Measurements from ENCODE around the gene RSPH6A.

RSPH6A gene

DNA sequence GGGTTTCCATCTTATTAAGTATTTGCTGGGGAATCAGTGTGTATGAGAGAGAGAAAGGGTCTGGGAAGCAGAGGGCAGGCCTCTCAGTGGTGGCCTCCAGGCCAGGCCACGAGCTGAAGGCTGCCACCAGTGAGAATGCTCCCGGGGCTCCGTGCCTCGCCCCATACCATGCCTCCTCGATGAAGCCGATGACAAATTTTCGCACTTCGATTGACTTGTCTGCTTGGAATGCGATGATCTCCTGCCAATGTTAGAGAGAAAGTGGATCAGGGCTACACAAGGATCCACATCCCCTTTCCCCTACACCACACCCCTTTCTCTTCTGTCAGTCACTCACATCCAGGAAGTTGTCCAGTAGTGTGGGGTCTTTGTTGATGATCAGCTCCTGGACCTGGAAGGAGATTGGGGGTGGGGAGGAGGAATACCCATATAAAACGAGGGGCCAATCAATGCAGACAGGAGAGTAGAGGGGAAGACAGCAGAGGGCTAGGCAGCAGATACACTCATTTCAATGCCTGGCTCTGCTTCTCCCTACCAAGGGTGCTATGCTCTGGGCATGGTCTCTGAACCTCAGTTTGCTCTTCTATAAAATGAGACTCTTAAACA is 37.1 kb upstream of the RSPH6A start:
- no peaks in the 10 kb centered on the region for H3K27me3 ChIP-seq (ENCODE audit: insufficient read depth, low read length)
- H3K4me1 ChIP-seq (ENCODE audit: control insufficient read depth, insufficient read depth, low read length, unreplicated experiment) = no peaks in the 10 kb centered on the region
- no peak overlapping the region for H3K4me3 ChIP-seq (ENCODE audit: low read depth, low read length)
- H3K27ac ChIP-seq (ENCODE audit: low read depth, low read length) = no peak overlapping the region
- peaks cover 14% of the 10 kb centered on the region for H3K36me3 ChIP-seq (ENCODE audit: insufficient read depth, low read length)
- peaks cover 7% of the 10 kb centered on the region for H3K79me2 ChIP-seq (ENCODE audit: control insufficient read depth, insufficient read depth, low read length, unreplicated experiment)
- H2AFZ ChIP-seq (ENCODE audit: low read length, unreplicated experiment) = no peak overlapping the region

- H2AFZ ChIP-seq (ENCODE audit: low read length, unreplicated experiment) = no peak overlapping the region
These were observed 33.8 kb upstream of the RSPH6A start for GRCh38 chr19:45848922-45849321.

DNA sequence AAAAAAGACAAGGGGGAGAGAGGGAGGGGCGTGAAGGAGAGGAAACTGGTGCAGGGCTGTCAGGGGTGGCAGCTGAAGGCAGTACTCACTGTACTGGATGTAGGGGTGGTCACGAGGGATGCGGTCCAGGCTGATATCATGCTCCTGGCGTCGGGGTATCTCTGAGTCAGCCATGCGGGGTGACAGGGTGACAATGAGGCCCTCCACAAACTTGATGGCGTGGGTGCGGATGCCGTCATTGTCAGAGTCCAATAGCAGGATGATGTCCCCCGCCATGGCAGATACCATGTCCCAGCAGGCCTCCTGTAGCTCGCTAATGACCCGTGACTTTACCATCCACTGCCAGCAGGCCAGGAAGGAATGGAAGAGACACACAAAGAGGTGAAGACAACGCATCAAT is 32.6 kb upstream of the RSPH6A start:
- no peaks in the 10 kb centered on the region for H3K79me2 ChIP-seq (ENCODE audit: control insufficient read depth, insufficient read depth, low read length, unreplicated experiment)
- no peak overlapping the region for H3K4me3 ChIP-seq (ENCODE audit: low read depth, low read length)
- H2AFZ ChIP-seq (ENCODE audit: low read length, unreplicated experiment) = no peak overlapping the region
- H3K36me3 ChIP-seq (ENCODE audit: insufficient read depth, low read length) = peaks cover 20% of the 10 kb centered on the region
- H3K27ac ChIP-seq (ENCODE audit: low read depth, low read length) = no peak overlapping the region
- H3K4me1 ChIP-seq (ENCODE audit: control insufficient read depth, insufficient read depth, low read length, unreplicated experiment) = no peaks in the 10 kb centered on the region
- no peaks in the 10 kb centered on the region for H3K27me3 ChIP-seq (ENCODE audit: insufficient read depth, low read length)

More at GRCh38 chr19:45848922-45849321, 33.8 kb upstream of the RSPH6A start:
- Histone ChIP-seq H3K36me3 (ENCODE audit: insufficient read depth, low read length) (peaks cover 14% of the 10 kb centered on the region), H3K79me2 (ENCODE audit: control insufficient read depth, insufficient read depth, low read length, unreplicated experiment) (no peaks in the 10 kb centered on the region), H3K4me1 (ENCODE audit: control insufficient read depth, insufficient read depth, low read length, unreplicated experiment) (no peaks in the 10 kb centered on the region), H3K27me3 (ENCODE audit: insufficient read depth, low read length) (no peaks in the 10 kb centered on the region), H3K27ac (ENCODE audit: low read depth, low read length) (no peak overlapping the region), H3K4me3 (ENCODE audit: low read depth, low read length) (no peak overlapping the region)

- no peak overlapping the region for H3K4me3 ChIP-seq (ENCODE audit: low read depth, low read length)
- peaks cover 20% of the 10 kb centered on the region for H3K36me3 ChIP-seq (ENCODE audit: insufficient read depth, low read length)
These were observed 27.1 kb upstream of the RSPH6A start for GRCh38 chr19:45842198-45842597.

DNA sequence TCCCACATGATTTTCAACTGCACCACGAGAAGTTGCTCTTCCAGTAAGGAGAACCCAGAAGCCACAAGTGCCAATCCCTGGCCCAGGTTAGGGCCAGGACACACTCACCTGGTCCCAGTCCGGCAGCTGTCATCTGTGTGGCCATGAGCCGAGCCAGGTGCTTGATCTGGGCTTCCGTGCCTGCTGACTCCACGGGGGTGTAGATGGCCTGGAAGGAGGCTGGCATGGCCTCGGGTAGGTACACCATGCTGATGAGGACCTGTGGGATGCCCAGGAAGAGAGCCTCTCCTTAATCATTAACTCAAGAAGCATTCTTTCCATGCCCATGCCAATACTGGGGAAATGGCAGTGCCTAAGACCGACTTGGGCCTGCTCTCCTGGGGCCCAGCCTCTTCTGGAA is 19.9 kb upstream of the RSPH6A start:
- no peak overlapping the region for H3K27ac ChIP-seq (ENCODE audit: low read depth, low read length)
- H3K4me1 ChIP-seq (ENCODE audit: control insufficient read depth, insufficient read depth, low read length, unreplicated experiment) = no peaks in the 10 kb centered on the region
- no peak overlapping the region for H3K4me3 ChIP-seq (ENCODE audit: low read depth, low read length)
- H3K27me3 ChIP-seq (ENCODE audit: insufficient read depth, low read length) = no peaks in the 10 kb centered on the region
- no peak overlapping the region for H2AFZ ChIP-seq (ENCODE audit: low read length, unreplicated experiment)
- H3K79me2 ChIP-seq (ENCODE audit: control insufficient read depth, insufficient read depth, low read length, unreplicated experiment) = no peaks in the 10 kb centered on the region
- H3K36me3 ChIP-seq (ENCODE audit: insufficient read depth, low read length) = peaks cover 7% of the 10 kb centered on the region

More at GRCh38 chr19:45842198-45842597, 27.1 kb upstream of the RSPH6A start:
- no peaks in the 10 kb centered on the region for H3K79me2 ChIP-seq (ENCODE audit: control insufficient read depth, insufficient read depth, low read length, unreplicated experiment)
- no peak overlapping the region for H3K27ac ChIP-seq (ENCODE audit: low read depth, low read length)
- no peaks in the 10 kb centered on the region for H3K27me3 ChIP-seq (ENCODE audit: insufficient read depth, low read length)
- no peak overlapping the region for H2AFZ ChIP-seq (ENCODE audit: low read length, unreplicated experiment)
- H3K4me1 ChIP-seq (ENCODE audit: control insufficient read depth, insufficient read depth, low read length, unreplicated experiment) = no peaks in the 10 kb centered on the region

DNA sequence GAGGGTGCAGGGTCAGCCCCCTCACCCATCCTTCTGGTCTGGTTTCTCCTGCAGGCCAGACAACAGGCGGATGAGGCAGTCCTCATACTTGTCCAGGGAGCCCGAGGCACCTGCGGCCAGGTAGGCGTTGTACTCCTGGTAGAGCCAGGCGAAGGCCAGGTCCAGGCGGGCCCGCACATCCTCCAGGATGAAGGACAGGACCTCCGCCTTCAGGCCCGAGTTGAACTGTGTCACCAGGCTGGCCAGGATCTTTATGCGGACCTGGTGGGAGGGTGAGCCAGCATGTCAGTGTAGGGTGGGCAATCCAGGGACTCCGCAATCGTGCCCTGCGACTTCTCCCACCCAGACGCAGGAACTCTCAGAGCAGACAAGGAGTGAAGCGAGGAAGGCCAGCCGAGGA is 13.8 kb upstream of the RSPH6A start:
- no peak overlapping the region for H2AFZ ChIP-seq (ENCODE audit: low read length, unreplicated experiment)
- no peaks in the 10 kb centered on the region for H3K4me1 ChIP-seq (ENCODE audit: control insufficient read depth, insufficient read depth, low read length, unreplicated experiment)
- no peaks in the 10 kb centered on the region for H3K36me3 ChIP-seq (ENCODE audit: insufficient read depth, low read length)
- H3K4me3 ChIP-seq (ENCODE audit: low read depth, low read length) = no peak overlapping the region
- H3K27ac ChIP-seq (ENCODE audit: low read depth, low read length) = no peak overlapping the region
- H3K79me2 ChIP-seq (ENCODE audit: control insufficient read depth, insufficient read depth, low read length, unreplicated experiment) = no peaks in the 10 kb centered on the region
- H3K27me3 ChIP-seq (ENCODE audit: insufficient read depth, low read length) = no peaks in the 10 kb centered on the region

- H2AFZ ChIP-seq (ENCODE audit: low read length, unreplicated experiment) = no peak overlapping the region
- no peaks in the 10 kb centered on the region for H3K4me1 ChIP-seq (ENCODE audit: control insufficient read depth, insufficient read depth, low read length, unreplicated experiment)
- H3K27me3 ChIP-seq (ENCODE audit: insufficient read depth, low read length) = no peaks in the 10 kb centered on the region
- no peak overlapping the region for H3K4me3 ChIP-seq (ENCODE audit: low read depth, low read length)
- H3K36me3 ChIP-seq (ENCODE audit: insufficient read depth, low read length) = no peaks in the 10 kb centered on the region
- H3K27ac ChIP-seq (ENCODE audit: low read depth, low read length) = no peak overlapping the region
- H3K79me2 ChIP-seq (ENCODE audit: control insufficient read depth, insufficient read depth, low read length, unreplicated experiment) = no peaks in the 10 kb centered on the region
These were observed 13.4 kb upstream of the RSPH6A start for GRCh38 chr19:45828523-45828922.

DNA sequence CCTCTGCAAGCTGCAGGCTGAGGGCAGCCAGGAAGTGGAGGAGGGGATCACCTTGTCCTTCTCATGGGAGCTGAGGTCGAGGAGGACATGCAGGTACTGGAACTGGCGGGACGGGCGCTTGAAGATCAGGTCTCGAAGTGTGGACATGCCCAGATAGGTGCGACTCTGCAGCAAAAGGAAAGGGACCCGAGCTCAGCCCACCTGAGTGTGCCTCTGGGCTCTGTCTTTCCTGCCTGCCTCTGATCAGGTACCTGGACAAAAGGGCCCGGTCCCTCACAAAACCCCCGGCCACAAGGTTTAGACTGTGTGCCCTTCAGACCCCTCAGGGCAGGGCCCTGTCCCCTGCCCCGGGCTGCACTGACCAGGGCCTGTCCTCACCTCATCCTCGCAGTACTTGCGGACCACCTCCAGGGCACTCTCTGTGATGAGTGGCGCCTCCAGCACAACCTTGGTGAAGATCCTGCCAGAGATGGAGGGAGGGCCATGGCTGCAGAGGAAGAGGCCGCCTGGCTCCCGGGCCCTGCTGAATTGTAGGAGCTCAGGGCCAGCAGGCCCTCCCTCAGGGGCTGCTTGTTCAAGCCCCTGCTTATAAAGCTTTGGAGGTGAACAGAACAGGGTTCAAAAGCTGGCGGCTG is 12.5 kb upstream of the RSPH6A start:
- Histone ChIP-seq H2AFZ (ENCODE audit: low read length, unreplicated experiment) (no peak overlapping the region), H3K79me2 (ENCODE audit: control insufficient read depth, insufficient read depth, low read length, unreplicated experiment) (no peaks in the 10 kb centered on the region), H3K4me1 (ENCODE audit: control insufficient read depth, insufficient read depth, low read length, unreplicated experiment) (no peaks in the 10 kb centered on the region), H3K36me3 (ENCODE audit: insufficient read depth, low read length) (no peaks in the 10 kb centered on the region), H3K27ac (ENCODE audit: low read depth, low read length) (no peak overlapping the region), H3K4me3 (ENCODE audit: low read depth, low read length) (no peak overlapping the region), H3K27me3 (ENCODE audit: insufficient read depth, low read length) (no peaks in the 10 kb centered on the region)

DNA sequence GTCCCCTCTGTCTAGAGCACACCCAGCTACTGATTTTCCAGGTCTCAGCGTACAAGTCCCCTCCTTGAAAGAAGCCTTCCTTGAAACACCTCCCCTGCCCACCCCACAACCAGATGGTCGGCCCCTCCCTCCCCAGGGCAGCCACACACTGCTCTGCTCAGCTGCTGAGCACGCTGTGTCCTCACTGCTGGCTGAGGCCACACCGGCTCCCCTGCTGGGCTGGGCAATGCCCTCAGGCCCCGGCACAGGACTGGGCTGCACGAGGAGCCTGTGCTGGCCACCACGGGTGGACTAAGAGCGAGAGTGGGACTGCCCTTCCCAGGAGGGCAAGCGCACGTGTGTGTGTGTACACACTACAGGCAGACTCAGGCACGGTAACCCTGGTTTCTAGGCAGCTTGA is 11.8 kb upstream of the RSPH6A start:
- no peaks in the 10 kb centered on the region for H3K4me1 ChIP-seq (ENCODE audit: control insufficient read depth, insufficient read depth, low read length, unreplicated experiment)
- H3K27ac ChIP-seq (ENCODE audit: low read depth, low read length) = no peak overlapping the region
- H2AFZ ChIP-seq (ENCODE audit: low read length, unreplicated experiment) = no peak overlapping the region
- no peak overlapping the region for H3K4me3 ChIP-seq (ENCODE audit: low read depth, low read length)
- no peaks in the 10 kb centered on the region for H3K27me3 ChIP-seq (ENCODE audit: insufficient read depth, low read length)
- H3K36me3 ChIP-seq (ENCODE audit: insufficient read depth, low read length) = no peaks in the 10 kb centered on the region
- no peaks in the 10 kb centered on the region for H3K79me2 ChIP-seq (ENCODE audit: control insufficient read depth, insufficient read depth, low read length, unreplicated experiment)

DNA sequence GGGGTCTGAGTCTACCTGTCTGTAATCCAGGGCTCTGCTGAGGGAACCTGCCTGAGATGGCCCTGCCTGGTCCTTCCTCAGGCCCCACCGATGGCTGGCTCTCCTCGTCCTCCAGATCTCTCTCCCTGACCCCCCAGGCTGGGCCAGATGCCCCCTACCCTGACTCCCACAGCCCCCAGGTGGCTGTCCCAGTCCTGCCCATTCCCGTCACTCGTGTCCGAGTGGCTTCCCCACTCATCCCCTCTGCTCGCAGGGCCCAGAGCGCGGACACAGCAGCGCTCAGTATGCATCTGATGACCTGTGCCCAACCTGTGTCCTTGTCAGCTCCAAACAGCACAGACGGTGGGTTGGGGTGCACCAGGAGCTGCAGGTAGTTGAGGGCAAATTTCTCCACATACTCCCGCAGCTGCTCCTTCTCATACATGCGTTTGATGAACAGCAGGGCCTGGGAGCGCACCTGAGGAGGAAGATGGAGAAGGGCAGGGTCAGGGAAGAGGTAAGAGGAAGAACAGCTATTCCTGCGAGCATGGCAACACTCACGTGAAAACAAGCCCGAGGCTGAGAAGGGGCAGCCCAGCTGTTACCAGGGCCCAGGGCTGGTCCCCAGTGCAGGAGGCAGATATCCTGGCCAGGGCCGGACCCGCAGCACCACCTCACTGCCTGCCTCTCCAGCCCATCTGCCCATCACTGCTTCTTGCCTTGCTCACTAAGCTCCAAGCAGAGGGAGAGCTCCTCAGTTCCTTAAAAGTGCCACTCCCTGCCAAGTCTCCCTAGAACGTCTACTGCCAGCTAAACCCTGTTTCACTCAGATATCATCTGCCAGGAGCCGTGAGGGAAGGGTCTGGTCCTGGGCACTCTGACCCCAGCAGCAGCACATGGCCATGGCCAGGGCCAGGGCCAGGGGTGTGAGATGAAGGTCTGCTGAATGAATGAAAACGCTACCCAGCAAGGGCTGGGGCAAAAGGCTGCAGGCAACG is 11.1 kb upstream of the RSPH6A start:
- H3K4me1 ChIP-seq (ENCODE audit: control insufficient read depth, insufficient read depth, low read length, unreplicated experiment) = no peaks in the 10 kb centered on the region
- no peaks in the 10 kb centered on the region for H3K79me2 ChIP-seq (ENCODE audit: control insufficient read depth, insufficient read depth, low read length, unreplicated experiment)
- no peak overlapping the region for H3K27ac ChIP-seq (ENCODE audit: low read depth, low read length)
- H3K36me3 ChIP-seq (ENCODE audit: insufficient read depth, low read length) = no peaks in the 10 kb centered on the region
- no peak overlapping the region for H2AFZ ChIP-seq (ENCODE audit: low read length, unreplicated experiment)
- no peak overlapping the region for H3K4me3 ChIP-seq (ENCODE audit: low read depth, low read length)
- H3K27me3 ChIP-seq (ENCODE audit: insufficient read depth, low read length) = no peaks in the 10 kb centered on the region

Data from ACC112 (cell line).